ENCODE data around the gene ABCB4.

The ABCB4 gene

DNA sequence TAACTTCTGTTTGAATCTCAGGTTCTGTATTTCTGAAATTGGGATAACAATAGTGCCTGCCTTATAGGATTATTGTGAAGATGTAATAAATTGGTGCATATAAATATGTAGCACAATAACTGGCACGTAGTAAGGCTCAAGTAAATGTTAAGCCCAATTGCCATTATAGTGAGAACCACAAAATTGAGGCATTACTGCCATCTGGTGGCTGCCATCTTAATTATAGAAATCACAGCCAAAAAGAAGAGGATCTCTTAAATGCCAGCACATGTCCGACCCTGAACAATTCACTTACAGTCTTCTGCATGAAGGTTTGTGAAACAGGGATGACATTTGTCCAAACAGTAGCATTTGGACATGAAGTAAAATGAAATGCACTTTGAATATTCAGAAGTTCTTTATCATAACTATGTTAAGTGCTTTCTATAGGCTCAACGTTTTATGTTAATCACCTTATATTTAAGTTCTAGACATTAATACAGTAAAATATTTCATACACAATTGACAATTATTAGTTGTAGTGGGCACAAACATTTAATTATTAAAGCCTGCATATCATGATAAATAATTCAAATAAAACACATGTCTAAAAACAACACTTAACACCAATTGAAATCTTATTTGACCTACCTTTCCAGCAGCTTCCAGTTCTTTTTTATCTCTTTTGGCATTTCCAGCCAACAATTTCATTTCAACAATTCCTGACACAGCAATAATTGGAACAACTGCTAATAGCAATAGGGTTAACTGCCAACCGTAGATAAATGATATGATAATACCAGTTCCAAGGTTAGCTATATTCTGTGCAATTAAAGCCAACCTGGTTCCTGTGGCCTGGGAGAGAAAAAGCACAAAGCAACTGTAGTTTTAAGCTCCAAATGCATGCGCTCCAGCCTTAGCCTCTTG is 58.5 kb downstream of the ABCB4 start:
- DNase-seq: peak; percentile 56 to 79

DNA sequence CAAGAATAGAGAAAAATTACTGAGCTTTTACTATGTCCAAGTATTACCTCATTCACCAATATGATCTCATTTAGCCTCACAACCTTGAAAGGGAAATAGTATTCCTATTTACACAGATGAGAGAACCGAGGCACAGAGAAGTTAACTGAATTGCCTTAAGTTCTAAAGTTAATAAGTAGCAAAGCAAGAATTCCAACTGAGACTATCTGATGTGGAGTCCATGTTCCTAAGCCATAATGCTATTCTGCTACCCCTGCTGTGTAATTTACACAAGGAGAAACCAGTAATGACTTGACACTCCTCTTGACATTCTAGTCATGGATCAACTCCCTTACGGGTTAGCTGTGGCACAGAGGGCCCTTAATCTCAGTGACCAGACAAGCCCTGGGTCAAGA is 60.7 kb downstream of the ABCB4 start:
- DNase-seq: no peak

DNA sequence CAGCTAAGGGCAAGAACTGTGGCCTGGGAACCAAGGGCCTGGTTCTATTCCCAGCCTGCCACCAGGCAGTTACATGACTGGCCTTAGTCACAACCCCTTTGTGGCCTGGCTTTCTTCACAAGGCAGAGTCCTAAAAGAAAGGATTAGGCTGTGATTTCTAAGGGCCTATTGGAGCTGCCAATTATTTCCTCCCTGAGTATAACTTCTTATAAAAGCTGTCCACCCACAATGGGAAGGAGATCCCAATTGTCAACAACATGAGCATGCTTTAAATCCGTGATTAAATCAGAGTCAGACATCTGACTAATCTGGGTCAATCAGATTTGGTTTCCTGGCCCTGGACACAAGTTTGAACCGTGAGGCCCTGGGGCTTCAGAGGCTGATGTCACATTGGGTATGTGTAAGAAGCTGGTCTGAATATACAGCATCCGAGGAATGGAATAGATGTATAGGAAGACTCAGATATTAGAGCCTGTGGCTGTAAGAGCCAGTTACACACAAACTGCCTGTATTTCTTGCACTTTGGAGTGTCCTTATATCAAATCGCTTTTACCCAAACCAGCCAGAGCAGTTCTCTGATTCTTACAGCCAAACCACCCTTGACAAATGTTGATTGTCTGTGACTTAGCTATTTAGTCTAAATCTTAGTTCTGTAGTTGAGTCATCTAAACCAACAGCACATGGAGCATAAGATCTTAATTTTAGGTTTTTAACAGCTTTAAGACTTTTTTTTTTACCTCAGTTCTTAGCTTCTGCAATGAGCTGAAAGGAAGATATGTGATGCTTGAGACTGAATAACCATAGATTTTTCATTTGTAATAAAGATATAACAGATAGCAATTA is 61.3 kb downstream of the ABCB4 start:
- DNase-seq: no peak

DNA sequence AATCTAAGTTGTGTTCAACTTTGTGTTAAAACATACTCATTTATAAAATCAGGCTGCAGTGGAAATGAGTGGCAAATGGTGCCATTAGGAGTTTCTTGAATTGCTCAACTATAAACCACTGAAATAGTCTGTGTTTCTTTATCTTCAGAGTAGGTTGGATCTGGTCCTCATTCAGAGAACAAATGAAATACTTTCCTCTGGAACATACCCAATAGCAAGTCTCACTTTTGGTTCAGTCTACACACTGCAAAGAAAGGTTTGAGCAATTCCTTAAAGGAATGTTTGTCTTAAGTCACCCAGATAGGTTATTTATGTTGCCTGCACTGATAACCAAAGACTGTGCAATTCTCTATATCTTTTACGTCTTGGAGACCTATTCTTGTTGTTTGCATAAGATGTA is 62.5 kb downstream of the ABCB4 start:
- no peak for DNase-seq

DNA sequence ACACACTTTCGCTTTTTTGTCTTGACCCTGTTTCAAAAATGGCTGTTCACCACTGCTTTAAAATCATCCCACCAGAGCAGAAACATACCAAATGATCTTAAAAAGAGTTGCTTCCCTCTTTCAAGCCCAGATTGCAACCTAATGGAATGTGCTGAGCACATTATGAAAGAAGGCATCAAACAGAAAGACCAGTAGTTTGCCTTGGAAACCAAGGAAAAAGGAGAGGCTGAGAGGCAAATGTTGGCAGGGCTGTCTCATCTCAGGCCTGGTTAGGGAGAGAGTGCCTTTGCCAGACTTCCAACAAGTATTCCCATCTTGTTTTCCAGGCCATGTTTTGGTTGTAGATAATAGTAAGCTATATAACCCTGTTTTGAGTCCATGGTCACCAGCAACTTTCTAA is 64.3 kb downstream of the ABCB4 start:
- no peak for DNase-seq

DNA sequence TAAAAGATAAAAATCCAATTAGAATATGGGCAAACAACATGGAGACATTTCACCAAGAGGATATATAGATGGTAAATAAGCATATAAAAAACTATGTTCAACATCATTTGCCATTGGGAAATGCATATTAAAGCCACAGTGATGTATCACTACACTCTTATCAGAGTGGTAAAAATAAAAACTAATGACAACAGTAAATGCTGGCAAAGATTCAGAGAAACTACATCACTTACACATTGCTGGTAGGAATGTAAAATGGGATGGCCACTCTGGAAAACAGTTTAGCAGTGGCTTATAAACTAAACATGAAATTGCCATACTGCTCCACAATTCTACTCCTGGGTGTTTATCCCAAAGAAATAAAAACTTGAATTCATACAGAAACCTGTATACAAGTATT is 70.8 kb downstream of the ABCB4 start:
- no peak for DNase-seq

DNA sequence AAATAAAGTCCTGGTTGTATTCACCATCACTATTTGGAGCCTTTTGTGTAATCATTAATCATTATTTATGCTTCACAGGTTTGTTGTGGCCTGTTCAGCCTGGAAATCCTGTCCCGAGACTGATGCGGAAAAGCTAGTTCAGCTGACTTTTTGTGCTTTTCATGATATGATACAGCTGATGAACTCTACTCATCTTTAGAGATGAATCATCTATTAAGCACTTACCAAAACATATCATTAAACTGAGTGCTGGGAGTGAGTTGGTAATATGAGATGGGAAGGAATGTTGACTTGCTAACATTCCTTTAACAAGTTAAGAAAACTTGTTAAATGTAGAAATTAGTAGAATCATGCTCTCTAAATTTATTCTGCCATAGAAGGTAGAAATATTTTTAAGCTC is 77.0 kb downstream of the ABCB4 start:
- no peak for DNase-seq

DNA sequence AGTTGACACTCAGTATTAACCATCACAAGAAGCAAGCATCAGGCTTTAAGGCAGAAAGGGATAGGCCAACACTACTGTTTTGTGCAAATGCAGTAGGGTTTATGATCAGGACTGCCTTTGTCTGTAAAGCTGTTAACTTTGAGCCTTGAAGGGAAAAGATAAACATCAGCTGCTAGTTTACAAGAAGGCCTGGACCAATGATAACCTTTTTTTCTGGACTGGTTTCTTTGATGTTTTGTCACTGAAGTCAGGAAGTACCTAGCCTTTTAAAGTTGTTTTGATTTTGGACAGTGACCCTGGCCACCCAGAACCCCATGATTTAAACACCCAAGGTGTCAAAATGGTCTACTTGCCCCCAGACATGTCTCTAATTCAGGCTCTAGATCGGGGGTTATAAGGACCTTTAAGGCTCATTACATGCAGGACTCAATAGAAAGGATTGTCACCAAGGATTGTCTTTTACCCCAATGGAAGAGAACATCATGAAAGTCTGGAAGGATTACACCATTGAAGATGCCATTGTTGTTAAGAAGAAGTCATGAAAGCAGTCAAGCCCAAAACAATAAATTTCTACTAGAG is 79.9 kb downstream of the ABCB4 start:
- no peak for DNase-seq

DNA sequence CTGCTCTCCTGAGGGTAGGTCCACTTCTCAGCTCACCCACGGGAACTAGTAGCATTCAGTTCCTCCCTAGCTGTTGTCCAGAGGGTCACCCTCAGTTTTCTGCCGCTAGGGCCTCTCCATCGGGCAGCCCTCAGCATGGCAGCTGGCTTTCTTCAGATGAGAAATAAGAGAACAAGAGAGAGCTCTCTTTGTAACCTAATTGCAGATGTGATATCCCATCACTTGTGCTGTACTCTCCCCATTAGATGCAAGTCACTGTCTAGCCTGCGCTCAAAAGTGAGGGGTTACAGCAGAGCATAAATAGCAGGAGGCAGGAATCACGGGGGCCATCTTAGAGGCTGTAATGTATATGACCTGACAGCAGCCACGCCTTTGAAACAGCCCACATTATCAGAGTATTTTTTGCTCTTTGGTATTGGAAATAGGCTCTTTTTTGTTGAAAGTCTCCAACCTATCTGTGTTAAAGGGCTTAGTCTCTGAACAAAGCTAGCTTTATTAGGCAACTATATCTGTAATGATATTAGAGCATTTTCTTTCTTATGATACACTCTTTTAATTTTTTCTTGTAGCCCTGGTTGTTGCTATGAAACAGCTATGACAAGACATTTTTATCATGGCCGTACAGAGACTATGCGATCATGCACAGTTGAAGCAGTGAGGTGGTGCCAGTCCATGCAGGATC is 84.3 kb downstream of the ABCB4 start:
- no peak for DNase-seq

DNA sequence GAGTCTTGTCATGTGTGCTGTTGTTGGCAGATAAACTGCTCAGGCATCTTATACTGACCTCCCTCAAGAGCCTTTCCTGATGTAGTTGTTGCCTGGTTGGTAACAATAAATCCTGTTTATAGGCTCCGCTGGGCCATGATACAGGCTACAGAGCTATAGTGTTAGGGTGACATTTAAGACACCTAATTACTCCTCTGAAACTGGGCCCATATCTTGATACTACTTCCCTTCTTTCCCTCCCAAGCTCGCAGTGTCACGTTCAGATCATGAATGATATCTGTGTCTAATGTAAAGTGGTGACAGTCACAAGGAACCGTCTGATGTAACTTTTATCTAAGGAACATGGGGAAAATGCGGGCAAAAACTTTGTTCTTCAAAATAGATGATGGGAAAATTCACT is 94.6 kb downstream of the ABCB4 start:
- DNase-seq: no peak

DNA sequence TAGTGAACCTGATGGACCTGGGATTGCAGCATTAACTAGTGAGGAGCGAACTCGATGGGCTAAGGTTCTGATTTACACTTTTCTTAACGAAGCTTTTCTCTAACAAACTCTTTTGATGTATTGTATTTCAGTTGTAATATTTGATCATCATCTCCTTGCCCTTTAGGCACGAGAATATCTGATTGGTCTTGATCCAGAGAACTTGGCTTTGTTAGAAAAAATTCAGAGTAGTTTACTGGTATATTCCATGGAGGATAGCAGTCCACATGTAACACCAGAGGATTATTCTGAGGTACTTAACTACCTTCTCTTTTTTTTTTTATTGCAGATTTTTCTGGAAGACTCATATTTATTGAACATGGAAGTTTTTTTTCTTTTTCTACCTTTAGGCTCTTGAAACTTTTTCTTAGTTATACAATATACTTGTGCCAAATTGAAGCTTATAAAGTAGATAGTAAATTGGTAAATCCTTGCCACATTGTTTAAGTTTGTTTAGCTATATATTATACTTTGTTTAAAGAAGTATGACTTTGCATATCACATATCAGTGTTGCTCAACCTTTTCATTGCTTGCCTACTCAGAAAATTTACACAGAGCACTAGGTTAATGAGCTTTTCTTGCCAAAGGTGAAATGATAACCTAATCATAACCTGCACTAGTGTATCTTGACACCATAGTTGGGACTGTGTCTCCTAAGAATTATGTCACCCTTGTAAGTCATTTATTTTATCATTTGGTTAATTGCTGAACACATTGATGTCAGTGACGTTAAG is 99.6 kb downstream of the ABCB4 start:
- DNase-seq: no peak

DNA sequence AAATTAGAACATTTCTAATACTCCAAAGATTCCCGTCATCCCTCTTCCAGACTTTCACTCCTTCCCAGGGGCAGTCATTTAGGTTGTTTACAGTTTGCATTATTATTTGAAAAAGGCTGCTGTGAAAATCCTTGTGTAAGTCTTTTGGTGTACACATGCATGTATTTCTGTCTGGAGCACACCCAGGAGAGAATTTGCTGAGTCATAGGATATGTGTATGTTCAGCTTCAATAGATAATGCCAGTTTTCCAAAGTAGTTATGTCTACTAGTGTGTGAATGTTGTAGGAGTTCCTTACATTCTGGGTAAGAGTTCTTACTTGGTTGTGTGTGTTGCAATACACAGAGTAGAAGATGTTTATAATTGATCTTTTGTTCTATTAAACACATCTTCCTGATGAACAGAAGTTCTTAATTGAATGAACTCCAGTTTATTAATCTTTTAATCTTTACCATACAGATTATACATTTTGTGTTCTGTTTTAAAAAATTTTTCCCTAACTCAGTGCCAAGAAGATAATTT is 104.8 kb downstream of the ABCB4 start:
- no peak for DNase-seq

DNA sequence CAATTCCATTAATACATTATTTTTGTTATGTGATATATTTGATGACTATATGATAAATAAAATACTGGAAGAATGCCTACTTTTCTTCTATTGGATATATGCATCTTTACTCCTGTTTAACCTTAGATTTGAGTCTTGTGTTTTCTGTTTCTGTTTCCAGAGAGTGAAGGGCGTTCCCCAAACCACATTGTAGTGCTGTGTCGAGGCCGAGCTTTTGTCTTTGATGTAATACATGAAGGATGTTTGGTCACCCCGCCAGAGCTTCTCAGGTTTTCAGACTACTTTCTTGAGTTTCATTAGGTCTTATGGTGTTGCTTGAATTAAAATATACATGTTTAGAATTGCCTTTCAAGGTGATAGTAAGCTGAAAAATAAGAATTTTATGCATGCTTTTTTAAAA is 106.3 kb downstream of the ABCB4 start:
- DNase-seq: peak in 1 of 2 donors; percentile 56

DNA sequence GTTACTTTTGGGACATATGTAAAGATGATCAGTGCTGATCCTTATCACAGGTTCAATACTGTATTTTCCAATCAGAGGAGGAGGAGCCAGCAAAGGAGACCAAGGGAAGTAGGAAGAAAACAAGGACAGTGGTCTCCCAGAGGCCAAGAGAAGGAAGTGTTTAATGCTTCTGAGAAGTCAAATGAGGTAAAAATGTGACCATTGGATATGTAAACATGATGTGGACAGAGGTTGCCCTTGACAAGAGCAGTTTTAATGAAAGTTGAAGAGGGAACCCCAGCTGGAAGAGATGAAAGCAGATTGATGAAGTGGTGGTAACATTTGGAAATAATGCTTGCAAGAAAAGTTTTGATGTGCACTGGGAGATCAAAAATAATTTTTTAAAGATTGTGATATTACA is 111.2 kb downstream of the ABCB4 start:
- no peak for DNase-seq

DNA sequence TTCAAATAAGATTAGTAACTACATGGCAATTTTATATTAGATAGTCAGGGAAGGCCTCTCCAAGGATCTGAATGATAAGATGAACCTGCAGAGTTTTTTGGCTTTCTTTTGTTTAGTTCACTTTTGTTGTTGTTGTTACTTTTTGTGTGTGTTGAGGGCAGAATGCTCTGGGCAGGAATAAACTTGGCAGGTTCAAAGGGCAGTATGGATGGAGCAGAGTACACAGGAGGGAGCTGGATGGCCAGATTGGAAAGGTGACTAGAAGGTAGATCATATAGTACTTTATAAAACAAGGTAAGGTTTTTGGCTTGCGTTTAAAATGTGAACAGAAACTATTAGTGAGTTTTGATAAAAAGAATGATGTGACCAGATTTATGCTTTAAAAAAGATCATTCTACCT is 112.1 kb downstream of the ABCB4 start:
- no peak for DNase-seq

DNA sequence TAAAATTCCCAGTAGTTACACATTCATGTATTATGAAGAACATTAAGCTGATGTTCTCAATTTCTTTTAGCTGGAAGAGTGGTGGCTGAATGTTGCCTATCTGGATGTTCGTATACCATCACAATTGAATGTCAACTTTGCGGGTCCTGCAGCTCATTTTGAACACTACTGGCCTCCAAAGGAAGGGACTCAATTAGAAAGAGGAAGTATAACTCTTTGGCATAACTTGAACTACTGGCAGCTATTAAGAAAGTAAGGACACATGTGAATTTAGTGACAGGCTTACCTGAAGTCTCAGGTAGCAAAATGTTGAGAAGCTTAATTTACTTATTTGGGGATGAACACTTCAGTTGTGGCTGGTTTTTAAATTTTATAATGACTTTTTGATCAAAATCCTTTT is 114.2 kb downstream of the ABCB4 start:
- no peak for DNase-seq

DNA sequence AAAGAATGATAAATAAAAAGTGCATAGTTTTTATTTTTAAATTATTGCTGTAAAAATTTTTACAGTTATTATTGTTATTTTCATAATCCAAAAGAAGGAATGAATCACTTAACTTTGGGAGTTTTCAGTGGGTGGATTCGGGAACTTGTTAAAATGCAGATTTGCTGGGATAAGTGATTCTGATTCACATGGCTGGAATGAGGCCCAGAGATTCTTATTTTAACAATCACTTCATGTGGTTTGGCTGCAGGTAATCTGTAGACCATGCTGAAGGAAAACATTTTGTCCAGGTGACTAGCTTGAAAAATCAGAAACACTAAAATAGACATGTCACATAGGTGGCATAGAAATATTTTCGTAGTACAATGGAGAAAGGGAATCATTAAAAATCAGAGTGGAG is 116.1 kb downstream of the ABCB4 start:
- DNase-seq: no peak

DNA sequence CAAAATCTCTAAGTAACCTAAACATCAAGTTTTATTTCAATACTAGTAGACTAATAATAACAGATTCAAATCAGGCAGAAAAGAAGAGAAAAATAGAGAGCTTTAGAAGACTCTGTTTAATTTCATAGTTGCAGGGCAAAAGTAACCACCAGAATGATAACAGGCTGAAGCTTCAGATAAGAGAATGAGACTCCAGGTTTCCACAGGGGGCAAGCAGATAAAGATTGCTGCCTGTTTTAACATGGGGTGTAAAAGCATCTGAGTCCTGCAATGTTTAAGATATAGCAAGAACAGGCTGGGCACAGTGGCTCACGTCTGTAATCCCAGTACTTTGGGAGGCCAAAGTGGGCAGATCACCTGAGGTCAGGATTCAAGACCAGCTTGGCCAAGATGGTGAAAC is 119.0 kb downstream of the ABCB4 start:
- no peak for DNase-seq

DNA sequence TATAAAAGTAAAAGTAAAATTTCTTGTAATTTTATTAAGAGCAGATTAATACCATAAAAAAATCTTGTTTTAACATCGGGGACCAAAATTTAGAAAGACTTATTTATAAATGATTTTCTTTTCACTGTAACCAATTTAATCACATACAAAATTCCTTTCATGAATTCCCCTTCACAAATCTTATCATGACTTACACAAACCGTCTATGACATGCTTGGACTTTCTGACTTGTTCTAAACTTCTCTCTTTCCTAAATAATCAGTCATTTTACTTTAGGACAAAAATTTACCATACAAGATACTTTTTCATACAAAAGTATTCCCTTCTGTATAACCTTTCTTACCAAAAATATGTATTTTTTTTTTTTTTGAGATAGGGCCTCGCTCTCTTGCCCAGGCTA is 120.7 kb downstream of the ABCB4 start:
- no peak for DNase-seq

All from CD4-positive, alpha-beta T cell treated with Interleukin-4 for 1 hour (primary cell).